Ramos (cell line): ENCODE measurements around the gene FOXO6.

Source experiments
- in situ Hi-C: fragments of 300-500 bp; cut with MboI; formaldehyde crosslinking; loops from one replicate; pipeline ENCODE4 v1.14.3; 2022; ENCODE audit warnings: low sequenced_read_pairs; ENCODE audit not compliant: unreplicated experiment

Gene FOXO6

GRCh38 chr1:41416552-41417334 lies 55.5 kb downstream of the FOXO6 start:
- in situ Hi-C loops: loop anchor here (10.0 kb wide), 1 partner anchor 92 kb away; no protein-coding TSS in a partner anchor

GRCh38 chr1:41417335-41417682 lies 56.1 kb downstream of the FOXO6 start:
- in situ Hi-C loops: loop anchor here (10.0 kb wide), 1 partner anchor 93 kb away; no protein-coding TSS in a partner anchor

- in situ Hi-C loops: loop anchor here (10.0 kb wide), 1 partner anchor 93 kb away; no protein-coding TSS in a partner anchor
Observed at GRCh38 chr1:41417746-41418145, 56.5 kb downstream of the FOXO6 start.

GRCh38 chr1:41418857-41419583 lies 57.8 kb downstream of the FOXO6 start:
- in situ Hi-C loops: loop anchor here (10.0 kb wide), 1 partner anchor 94 kb away; no protein-coding TSS in a partner anchor

- in situ Hi-C loops: loop anchor here (10.0 kb wide), 1 partner anchor 95 kb away; no protein-coding TSS in a partner anchor
Observed at GRCh38 chr1:41419584-41420295, 58.5 kb downstream of the FOXO6 start.

- in situ Hi-C loops: no loop called here
Observed at GRCh38 chr1:41420351-41420750, 59.1 kb downstream of the FOXO6 start.

- in situ Hi-C loops: no loop called here
Observed at GRCh38 chr1:41420860-41421259, 59.6 kb downstream of the FOXO6 start.

- in situ Hi-C loops: no loop called here
Observed at GRCh38 chr1:41422306-41422705, 61.1 kb downstream of the FOXO6 start.

- in situ Hi-C loops: no loop called here
Observed at GRCh38 chr1:41423511-41424191, 62.4 kb downstream of the FOXO6 start.

- in situ Hi-C loops: no loop called here
Observed at GRCh38 chr1:41424581-41425118, 63.4 kb downstream of the FOXO6 start.

- in situ Hi-C loops: no loop called here
Observed at GRCh38 chr1:41425369-41425768, 64.1 kb downstream of the FOXO6 start.

- in situ Hi-C loops: no loop called here
Observed at GRCh38 chr1:41426201-41426890, 65.1 kb downstream of the FOXO6 start.

- in situ Hi-C loops: no loop called here
Observed at GRCh38 chr1:41427122-41427913, 66.1 kb downstream of the FOXO6 start.

- in situ Hi-C loops: no loop called here
Observed at GRCh38 chr1:41427916-41428737, 66.9 kb downstream of the FOXO6 start.

- in situ Hi-C loops: no loop called here
Observed at GRCh38 chr1:41428738-41429640, 67.8 kb downstream of the FOXO6 start.

- in situ Hi-C loops: loop anchor here (5.0 kb wide), 1 partner anchor 162 kb away; no protein-coding TSS in a partner anchor
Observed at GRCh38 chr1:41429641-41430035, 68.4 kb downstream of the FOXO6 start.

GRCh38 chr1:41430069-41430468 lies 68.8 kb downstream of the FOXO6 start:
- in situ Hi-C loops: loop anchor here (5.0 kb wide), 1 partner anchor 163 kb away; no protein-coding TSS in a partner anchor
